ENCODE results near the gene MAST2. TPM values are rescaled to one million over a fixed set of nuclear protein-coding genes. Genes with fewer than 3 reads are reported as not detected.
A peak's percentile ranks its signal among the peaks of the same experiment; 100 is the strongest.

The MAST2 gene
- total RNA-seq, 1 donor from 2014 or later, result 63.9 TPM

DNA sequence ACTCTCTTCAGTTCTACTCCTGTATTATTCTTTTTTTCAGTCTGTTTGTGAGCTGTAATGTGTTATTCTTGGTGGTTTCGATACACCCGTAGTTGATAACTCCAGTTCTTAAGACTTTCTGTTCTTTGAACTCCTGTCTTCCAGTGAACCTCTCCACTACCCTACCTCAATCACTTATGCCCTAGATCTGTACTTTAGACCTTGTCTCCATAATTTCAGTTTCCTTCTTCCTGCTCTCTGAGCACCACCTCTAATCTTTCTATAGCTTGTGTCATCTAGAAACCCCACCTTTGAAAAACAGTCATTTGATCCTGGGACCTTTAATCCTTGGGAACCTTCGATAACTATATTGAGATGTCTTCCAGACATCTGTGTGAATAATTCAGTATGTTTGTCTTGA is 169.7 kb downstream of the MAST2 start:
- TF ChIP-seq, protein P1, sequence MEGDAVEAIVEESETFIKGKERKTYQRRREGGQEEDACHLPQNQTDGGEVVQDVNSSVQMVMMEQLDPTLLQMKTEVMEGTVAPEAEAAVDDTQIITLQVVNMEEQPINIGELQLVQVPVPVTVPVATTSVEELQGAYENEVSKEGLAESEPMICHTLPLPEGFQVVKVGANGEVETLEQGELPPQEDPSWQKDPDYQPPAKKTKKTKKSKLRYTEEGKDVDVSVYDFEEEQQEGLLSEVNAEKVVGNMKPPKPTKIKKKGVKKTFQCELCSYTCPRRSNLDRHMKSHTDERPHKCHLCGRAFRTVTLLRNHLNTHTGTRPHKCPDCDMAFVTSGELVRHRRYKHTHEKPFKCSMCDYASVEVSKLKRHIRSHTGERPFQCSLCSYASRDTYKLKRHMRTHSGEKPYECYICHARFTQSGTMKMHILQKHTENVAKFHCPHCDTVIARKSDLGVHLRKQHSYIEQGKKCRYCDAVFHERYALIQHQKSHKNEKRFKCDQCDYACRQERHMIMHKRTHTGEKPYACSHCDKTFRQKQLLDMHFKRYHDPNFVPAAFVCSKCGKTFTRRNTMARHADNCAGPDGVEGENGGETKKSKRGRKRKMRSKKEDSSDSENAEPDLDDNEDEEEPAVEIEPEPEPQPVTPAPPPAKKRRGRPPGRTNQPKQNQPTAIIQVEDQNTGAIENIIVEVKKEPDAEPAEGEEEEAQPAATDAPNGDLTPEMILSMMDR (IDR thresholded peaks at IDR 0.05), result no peak
- H3K36me3 Mint-ChIP-seq (ENCODE audit: unreplicated experiment), result peaks cover 4% of the 10 kb centered on the region
- peaks cover 2% of the 10 kb centered on the region for H3K4me1 Mint-ChIP-seq (ENCODE audit: unreplicated experiment)
- H3K9me3 Mint-ChIP-seq (ENCODE audit: unreplicated experiment), result no peaks in the 10 kb centered on the region
- H3K27me3 Mint-ChIP-seq (ENCODE audit: unreplicated experiment), result no peaks in the 10 kb centered on the region
- no peak overlapping the region for H3K4me3 Mint-ChIP-seq (ENCODE audit: unreplicated experiment)
- H3K27ac Mint-ChIP-seq (ENCODE audit: unreplicated experiment), result no peak overlapping the region
- no peak for DNase-seq (ENCODE audit: extremely low spot score, unreplicated experiment)

DNA sequence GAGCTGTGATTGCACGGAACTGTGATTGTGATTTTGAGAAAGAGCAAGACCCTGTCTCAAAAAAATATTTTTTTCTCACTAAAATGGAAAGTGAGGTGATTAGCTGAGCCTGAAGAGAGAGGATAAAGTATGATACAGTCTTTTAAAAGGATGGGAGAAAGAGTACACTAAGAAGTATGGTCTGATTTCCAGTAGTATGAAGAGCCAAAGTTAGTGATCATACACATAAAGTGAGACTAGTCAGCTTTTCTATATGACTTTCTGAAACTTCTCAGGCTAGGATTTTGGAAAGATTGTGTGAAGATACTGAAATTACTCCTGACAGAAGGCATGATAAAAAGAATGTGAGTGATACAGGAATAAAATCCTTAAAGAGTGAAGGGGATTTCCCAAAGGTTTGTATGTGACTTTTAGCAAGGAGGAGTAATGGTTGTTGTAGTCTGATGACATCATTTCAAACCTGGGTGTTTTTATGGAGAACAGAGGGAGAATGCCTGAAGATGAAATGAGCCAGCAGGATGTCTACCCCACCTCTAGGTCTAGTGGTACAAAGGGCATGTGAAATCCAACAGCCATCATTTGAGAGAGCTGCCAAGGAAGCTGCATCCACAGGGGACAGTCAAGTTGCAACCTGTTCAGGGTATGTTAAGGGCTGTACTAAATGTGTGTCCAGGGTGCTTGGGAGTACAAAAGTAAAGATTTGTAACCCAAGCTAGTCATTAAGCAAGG is 171.3 kb downstream of the MAST2 start:
- peaks cover 17% of the 10 kb centered on the region for H3K4me1 Mint-ChIP-seq (ENCODE audit: unreplicated experiment)
- H3K9me3 Mint-ChIP-seq (ENCODE audit: unreplicated experiment), result no peaks in the 10 kb centered on the region
- TF ChIP-seq, protein P1 (IDR thresholded peaks at IDR 0.05), result no peak
- H3K27ac Mint-ChIP-seq (ENCODE audit: unreplicated experiment), result no peak overlapping the region
- H3K4me3 Mint-ChIP-seq (ENCODE audit: unreplicated experiment), result no peak overlapping the region
- no peak for DNase-seq (ENCODE audit: extremely low spot score, unreplicated experiment)
- no peaks in the 10 kb centered on the region for H3K27me3 Mint-ChIP-seq (ENCODE audit: unreplicated experiment)
- peaks cover 4% of the 10 kb centered on the region for H3K36me3 Mint-ChIP-seq (ENCODE audit: unreplicated experiment)

DNA sequence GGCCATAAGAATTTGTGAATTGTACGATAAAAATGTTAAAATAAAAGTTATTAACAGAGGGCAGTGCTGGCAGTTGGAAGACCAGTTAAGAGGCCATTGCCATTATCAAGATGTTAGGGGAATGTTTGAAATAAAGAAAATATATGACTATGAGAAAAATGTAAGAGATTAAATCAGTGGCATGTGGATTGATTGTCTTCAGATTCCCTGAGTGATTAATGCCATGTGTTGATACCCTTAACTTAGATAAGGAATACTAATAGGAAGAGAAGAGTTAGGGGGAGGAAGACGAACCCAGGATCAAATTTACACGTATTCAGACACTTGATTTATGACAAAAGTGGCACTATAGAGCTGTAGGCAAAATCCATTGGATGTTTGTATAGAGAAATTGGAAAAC is 173.2 kb downstream of the MAST2 start:
- DNase-seq (ENCODE audit: extremely low spot score, unreplicated experiment), result no peak
- Mint-ChIP-seq H3K4me3 (ENCODE audit: unreplicated experiment) (no peak overlapping the region), H3K36me3 (ENCODE audit: unreplicated experiment) (peaks cover 3% of the 10 kb centered on the region), H3K27me3 (ENCODE audit: unreplicated experiment) (no peaks in the 10 kb centered on the region), H3K9me3 (ENCODE audit: unreplicated experiment) (no peaks in the 10 kb centered on the region), H3K27ac (ENCODE audit: unreplicated experiment) (no peak overlapping the region), H3K4me1 (ENCODE audit: unreplicated experiment) (peaks cover 18% of the 10 kb centered on the region)
- TF ChIP-seq, protein P1 (IDR thresholded peaks at IDR 0.05), result no peak

DNA sequence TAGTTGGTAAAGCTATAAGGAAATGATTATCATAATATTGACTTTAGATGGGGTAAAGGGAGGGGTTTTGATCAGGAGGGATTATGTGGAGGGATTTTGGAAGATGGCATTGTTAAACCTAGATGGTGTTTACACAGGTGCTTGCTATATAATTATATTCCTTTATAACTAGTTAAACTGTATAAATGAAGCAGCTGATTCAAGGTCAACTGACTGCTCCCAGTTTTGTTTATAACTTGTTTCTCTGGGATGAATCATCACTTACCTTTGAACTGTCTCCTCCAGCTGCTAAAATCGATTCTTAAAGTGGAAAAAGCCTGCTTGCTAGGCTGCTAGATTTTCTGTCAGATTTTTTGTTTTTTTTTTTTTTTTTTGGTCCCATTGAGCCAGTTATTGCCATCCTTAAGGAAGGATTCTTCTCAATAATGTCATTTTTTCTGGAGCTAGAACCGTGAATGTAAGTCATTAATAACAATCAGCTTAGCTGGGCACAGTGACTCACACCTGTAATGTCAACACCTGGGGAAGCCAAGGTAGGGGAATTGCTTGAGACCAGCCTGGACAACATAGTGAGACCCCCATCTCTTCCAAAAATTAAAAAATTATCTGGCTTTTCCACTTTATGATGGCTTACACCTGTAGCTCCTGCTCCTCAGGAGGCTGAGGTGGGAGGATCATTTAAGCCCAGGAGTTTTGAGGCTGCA is 175.8 kb downstream of the MAST2 start:
- no peak for DNase-seq (ENCODE audit: extremely low spot score, unreplicated experiment)
- no peaks in the 10 kb centered on the region for H3K36me3 Mint-ChIP-seq (ENCODE audit: unreplicated experiment)
- TF ChIP-seq, protein P1 (IDR thresholded peaks at IDR 0.05), result no peak
- H3K27me3 Mint-ChIP-seq (ENCODE audit: unreplicated experiment), result no peaks in the 10 kb centered on the region
- H3K27ac Mint-ChIP-seq (ENCODE audit: unreplicated experiment), result peak overlapping the region; percentile 67
- H3K4me1 Mint-ChIP-seq (ENCODE audit: unreplicated experiment), result peaks cover 18% of the 10 kb centered on the region
- H3K4me3 Mint-ChIP-seq (ENCODE audit: unreplicated experiment), result peak overlapping the region; percentile 17
- no peaks in the 10 kb centered on the region for H3K9me3 Mint-ChIP-seq (ENCODE audit: unreplicated experiment)

DNA sequence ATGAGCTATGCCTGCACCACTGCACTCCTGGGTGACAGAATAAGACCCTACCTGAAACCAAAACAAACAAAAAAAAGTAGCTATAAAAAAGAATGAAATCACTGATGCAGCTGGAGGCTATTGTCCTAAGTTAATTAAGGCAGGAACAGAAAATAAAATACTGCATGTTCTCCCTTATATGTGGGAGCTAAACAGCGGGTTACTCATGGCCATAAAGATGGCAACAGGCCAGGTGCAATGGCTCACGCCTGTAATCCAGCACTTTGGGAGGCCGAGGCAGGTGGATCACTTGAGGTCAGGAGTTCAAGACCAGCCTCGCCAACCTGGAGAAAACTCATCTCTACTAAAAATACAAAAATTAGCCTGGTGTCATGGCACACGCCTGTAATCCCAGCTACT is 176.4 kb downstream of the MAST2 start:
- H3K4me3 Mint-ChIP-seq (ENCODE audit: unreplicated experiment), result no peak overlapping the region
- no peaks in the 10 kb centered on the region for H3K9me3 Mint-ChIP-seq (ENCODE audit: unreplicated experiment)
- peak; percentile 27 for DNase-seq (ENCODE audit: extremely low spot score, unreplicated experiment)
- H3K27me3 Mint-ChIP-seq (ENCODE audit: unreplicated experiment), result no peaks in the 10 kb centered on the region
- H3K4me1 Mint-ChIP-seq (ENCODE audit: unreplicated experiment), result peaks cover 18% of the 10 kb centered on the region
- peak overlapping the region; percentile 67 for H3K27ac Mint-ChIP-seq (ENCODE audit: unreplicated experiment)
- TF ChIP-seq, protein P1 (IDR thresholded peaks at IDR 0.05), result no peak
- H3K36me3 Mint-ChIP-seq (ENCODE audit: unreplicated experiment), result no peaks in the 10 kb centered on the region

Data from osteocyte (in vitro differentiated cells).